Mucosa of stomach (tissue), 1 donor: ENCODE measurements around the gene PKDCC.

ENCODE experiments used
- H3K27me3 ChIP-seq: one replicate; pipeline ENCODE4 v1.7.0; 2013; ENCODE audit warnings: mild to moderate bottlenecking, low read length; ENCODE audit not compliant: control insufficient read depth, insufficient read depth
- H3K36me3 ChIP-seq: one replicate; pipeline ENCODE4 v1.7.0; 2013; ENCODE audit warnings: low read length; ENCODE audit not compliant: control insufficient read depth, insufficient read depth
- H3K4me1 ChIP-seq: one replicate; pipeline ENCODE4 v1.7.0; 2013; ENCODE audit warnings: mild to moderate bottlenecking, low read length; ENCODE audit not compliant: control insufficient read depth, insufficient read depth
- H3K4me3 ChIP-seq: one replicate; pipeline ENCODE4 v1.7.0; 2013; ENCODE audit warnings: low read length
- H3K9ac ChIP-seq: one replicate; pipeline ENCODE4 v1.7.0; 2013; ENCODE audit warnings: mild to moderate bottlenecking, low read length, moderate library complexity
- H3K9me3 ChIP-seq: one replicate; pipeline ENCODE4 v1.7.0; 2013; ENCODE audit warnings: mild to moderate bottlenecking, low read length, moderate library complexity; ENCODE audit not compliant: control insufficient read depth
- donor health status: Pancreatic carcinoma.

PKDCC gene

GRCh38 chr2:42012651-42013050 lies 35.2 kb upstream of the PKDCC start:
- H3K4me3 ChIP-seq: no peak overlapping the region
- H3K27me3 ChIP-seq: no peaks in the 10 kb centered on the region
- H3K9ac ChIP-seq: no peak overlapping the region

GRCh38 chr2:42013409-42013808 lies 34.4 kb upstream of the PKDCC start:
- Histone ChIP-seq H3K36me3 (no peaks in the 10 kb centered on the region), H3K4me1 (no peaks in the 10 kb centered on the region), H3K4me3 (no peak overlapping the region), H3K27me3 (no peaks in the 10 kb centered on the region), H3K9me3 (no peaks in the 10 kb centered on the region), H3K9ac (no peak overlapping the region)

More at GRCh38 chr2:42012651-42013050, 35.2 kb upstream of the PKDCC start:
- Histone ChIP-seq H3K36me3 (no peaks in the 10 kb centered on the region), H3K4me1 (no peaks in the 10 kb centered on the region), H3K9me3 (no peaks in the 10 kb centered on the region)

- Histone ChIP-seq H3K27me3 (no peaks in the 10 kb centered on the region), H3K36me3 (no peaks in the 10 kb centered on the region), H3K4me1 (peaks cover 9% of the 10 kb centered on the region), H3K4me3 (no peak overlapping the region), H3K9ac (no peak overlapping the region), H3K9me3 (no peaks in the 10 kb centered on the region)
These were observed 26.4 kb upstream of the PKDCC start for GRCh38 chr2:42021464-42021863.

GRCh38 chr2:42025151-42025582 lies 22.7 kb upstream of the PKDCC start:
- Histone ChIP-seq H3K4me3 (no peak overlapping the region), H3K4me1 (peaks cover 9% of the 10 kb centered on the region), H3K9ac (peak overlapping the region; percentile 31), H3K9me3 (no peaks in the 10 kb centered on the region), H3K36me3 (no peaks in the 10 kb centered on the region), H3K27me3 (no peaks in the 10 kb centered on the region)

DNA sequence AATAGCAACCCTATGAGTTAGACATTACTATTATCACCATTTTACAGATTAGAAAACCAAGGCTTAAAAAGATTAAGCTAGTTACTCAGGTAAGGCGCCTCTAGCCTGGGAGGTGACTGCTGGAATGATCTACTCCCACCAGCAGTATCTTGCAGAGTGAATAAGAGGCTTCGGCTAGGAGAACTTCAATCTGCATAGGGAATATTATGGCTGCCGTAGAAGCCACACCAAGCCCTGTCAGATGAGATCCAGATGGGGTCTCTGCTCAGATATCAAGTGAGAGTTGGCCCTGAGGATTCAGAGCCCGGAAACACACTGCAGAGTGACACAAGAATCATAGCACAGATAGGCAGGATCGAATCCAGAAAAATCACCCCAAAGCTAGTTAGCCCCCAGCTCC lies 21.5 kb upstream of the PKDCC start:
- Histone ChIP-seq H3K4me1 (peaks cover 9% of the 10 kb centered on the region), H3K9ac (no peak overlapping the region)

DNA sequence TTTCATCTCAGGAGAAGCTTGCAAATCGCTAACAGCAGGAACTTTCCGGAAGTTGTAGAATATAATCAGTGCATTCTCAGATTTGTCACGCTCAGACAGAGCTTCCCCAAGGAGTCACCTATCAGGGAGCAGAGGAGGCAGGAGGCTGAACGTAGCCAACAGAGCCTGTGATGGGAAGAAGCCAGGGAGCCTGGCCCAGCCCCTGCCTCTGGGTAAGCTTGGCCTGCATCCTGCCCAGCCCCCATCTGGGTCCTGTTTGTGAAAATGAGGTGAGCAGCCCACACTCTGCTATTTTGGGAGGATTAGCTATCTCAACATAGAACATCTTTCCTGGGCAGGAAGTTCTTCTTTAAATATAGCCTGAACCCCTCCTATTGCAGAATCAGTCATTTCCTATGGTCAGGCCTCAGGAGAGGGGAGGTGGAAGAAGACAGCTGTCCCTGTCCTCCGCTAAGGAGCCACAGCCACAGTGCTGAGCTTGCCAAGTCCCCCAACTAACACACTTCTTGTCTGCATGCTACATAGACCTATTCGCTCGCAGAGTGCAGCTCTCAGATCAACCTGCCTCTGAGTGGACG lies 19.2 kb upstream of the PKDCC start:
- H3K9me3 ChIP-seq: no peaks in the 10 kb centered on the region
- peaks cover 9% of the 10 kb centered on the region for H3K4me1 ChIP-seq
- no peaks in the 10 kb centered on the region for H3K36me3 ChIP-seq
- H3K27me3 ChIP-seq: no peaks in the 10 kb centered on the region
- no peak overlapping the region for H3K4me3 ChIP-seq
- H3K9ac ChIP-seq: no peak overlapping the region

More for the DNA sequence above, 21.5 kb upstream of the PKDCC start:
- no peak overlapping the region for H3K4me3 ChIP-seq
- H3K27me3 ChIP-seq: no peaks in the 10 kb centered on the region
- no peaks in the 10 kb centered on the region for H3K36me3 ChIP-seq
- H3K9me3 ChIP-seq: no peaks in the 10 kb centered on the region

- Histone ChIP-seq H3K4me1 (peaks cover 9% of the 10 kb centered on the region), H3K27me3 (no peaks in the 10 kb centered on the region), H3K36me3 (no peaks in the 10 kb centered on the region), H3K9ac (no peak overlapping the region), H3K9me3 (no peaks in the 10 kb centered on the region), H3K4me3 (no peak overlapping the region)
These were observed 18.6 kb upstream of the PKDCC start for GRCh38 chr2:42029171-42029570.

DNA sequence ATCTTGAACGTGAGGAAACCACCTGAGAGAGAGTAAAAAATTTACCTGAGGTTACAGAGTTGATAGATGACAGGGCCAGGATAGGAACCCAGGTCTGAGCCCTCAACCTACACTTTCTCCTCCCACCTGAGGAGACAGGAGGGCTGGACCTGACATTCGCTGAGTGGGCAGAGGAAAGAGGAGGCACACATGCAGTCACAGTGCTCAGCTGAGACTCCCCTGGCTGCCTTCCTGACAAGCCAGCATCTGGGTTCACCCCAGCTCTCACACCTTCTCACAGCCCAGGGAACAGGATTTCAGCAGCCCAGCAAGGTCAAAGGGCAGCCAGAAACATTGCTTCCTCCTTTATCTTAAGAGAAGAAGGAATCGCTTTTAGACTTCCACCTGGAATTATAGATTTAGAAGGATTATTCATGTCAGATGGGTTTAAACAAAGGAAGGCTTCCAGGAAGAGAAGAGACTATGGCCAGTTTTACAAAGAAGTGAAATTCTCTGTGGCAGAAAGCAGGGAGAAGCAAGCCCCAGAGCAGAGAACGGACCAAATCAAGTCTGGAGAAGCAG lies 18.1 kb upstream of the PKDCC start:
- H3K4me3 ChIP-seq: no peak overlapping the region
- no peaks in the 10 kb centered on the region for H3K27me3 ChIP-seq
- H3K9ac ChIP-seq: no peak overlapping the region
- no peaks in the 10 kb centered on the region for H3K9me3 ChIP-seq
- no peaks in the 10 kb centered on the region for H3K36me3 ChIP-seq
- H3K4me1 ChIP-seq: peaks cover 9% of the 10 kb centered on the region

GRCh38 chr2:42030200-42030759 lies 17.5 kb upstream of the PKDCC start:
- Histone ChIP-seq H3K4me3 (no peak overlapping the region), H3K9me3 (no peaks in the 10 kb centered on the region), H3K9ac (no peak overlapping the region), H3K4me1 (peaks cover 3% of the 10 kb centered on the region), H3K27me3 (no peaks in the 10 kb centered on the region), H3K36me3 (no peaks in the 10 kb centered on the region)

DNA sequence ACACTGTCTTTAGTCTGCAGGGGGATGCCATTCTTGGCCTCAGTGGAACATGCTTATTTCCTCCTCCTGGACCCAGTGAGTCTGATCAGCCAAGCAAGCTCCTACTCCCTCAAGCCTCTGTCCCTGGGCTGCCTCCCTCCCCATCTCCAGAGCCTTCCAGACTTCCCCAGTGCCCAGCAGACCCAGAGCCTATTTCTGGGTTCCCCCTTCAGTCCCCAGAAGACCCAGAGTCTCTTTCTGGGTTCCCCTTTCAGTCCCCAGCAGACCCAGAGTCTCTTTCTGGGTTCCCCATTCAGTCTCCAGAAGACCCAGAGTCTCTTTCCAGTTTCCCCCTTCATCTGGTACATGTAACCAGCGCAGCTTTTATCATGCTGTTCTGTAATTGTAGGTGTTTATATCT lies 17.0 kb upstream of the PKDCC start:
- Histone ChIP-seq H3K27me3 (no peaks in the 10 kb centered on the region), H3K9me3 (no peaks in the 10 kb centered on the region), H3K9ac (no peak overlapping the region), H3K4me1 (no peaks in the 10 kb centered on the region), H3K36me3 (no peaks in the 10 kb centered on the region), H3K4me3 (no peak overlapping the region)

DNA sequence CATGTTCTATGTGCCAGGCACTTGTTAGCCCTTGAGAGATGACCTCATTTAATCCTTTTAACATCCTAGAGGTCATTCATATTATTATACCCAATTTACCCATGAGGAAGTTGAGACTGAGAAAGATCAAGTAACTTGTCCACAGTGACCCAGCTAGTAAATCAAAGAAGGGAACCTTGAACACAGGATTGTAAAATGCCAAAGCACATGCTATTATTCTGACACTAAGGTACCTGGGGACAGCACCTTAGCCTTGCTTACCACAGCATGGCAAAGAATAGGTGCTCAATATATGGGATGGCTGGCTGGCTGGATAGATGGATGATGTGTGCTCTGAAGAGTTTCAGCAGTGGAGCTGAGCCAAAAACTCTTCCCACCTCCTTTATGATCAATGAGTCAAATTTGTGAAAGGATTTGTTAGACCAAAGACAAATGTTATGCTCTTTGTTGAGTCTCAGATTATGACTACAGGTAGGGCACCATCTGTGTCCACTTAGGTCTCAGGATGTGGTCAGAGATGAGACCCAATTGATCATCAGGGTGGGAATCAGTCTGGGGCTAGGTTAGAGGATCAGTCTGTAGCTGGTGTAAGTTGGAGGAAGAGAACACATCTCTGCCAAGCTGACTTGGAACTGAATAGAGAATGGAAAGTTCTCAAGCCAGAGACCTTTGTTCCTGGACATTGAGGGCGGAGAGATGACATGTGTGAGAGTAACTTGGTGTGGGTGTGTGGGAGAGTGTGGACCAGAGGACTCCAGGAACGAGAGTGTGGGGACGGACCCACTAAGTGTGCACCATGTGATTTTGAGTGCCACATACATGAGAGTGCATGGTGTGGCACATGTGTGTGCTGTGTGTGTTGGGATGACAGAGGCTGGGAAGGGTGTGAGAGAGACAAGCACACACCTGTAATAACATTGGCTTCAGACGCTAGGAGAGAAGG lies 16.3 kb upstream of the PKDCC start:
- Histone ChIP-seq H3K4me1 (peaks cover 5% of the 10 kb centered on the region), H3K9me3 (no peaks in the 10 kb centered on the region), H3K4me3 (no peak overlapping the region), H3K36me3 (no peaks in the 10 kb centered on the region), H3K27me3 (no peaks in the 10 kb centered on the region), H3K9ac (no peak overlapping the region)

GRCh38 chr2:42032224-42032620 lies 15.6 kb upstream of the PKDCC start:
- no peaks in the 10 kb centered on the region for H3K9me3 ChIP-seq
- H3K4me3 ChIP-seq: no peak overlapping the region

More at GRCh38 chr2:42032224-42032620, 15.6 kb upstream of the PKDCC start:
- no peaks in the 10 kb centered on the region for H3K36me3 ChIP-seq
- no peak overlapping the region for H3K9ac ChIP-seq
- no peaks in the 10 kb centered on the region for H3K27me3 ChIP-seq
- H3K4me1 ChIP-seq: peaks cover 5% of the 10 kb centered on the region
